Jurkat, Clone E6-1 (cell line): Measurements from ENCODE around the gene PPRC1.
A peak's percentile ranks its signal among the peaks of the same experiment; 100 is the strongest.

Experiments used
- DNase-seq: peaks from one replicate; pipeline ENCODE4 v3.0.0-alpha.2; 2011; ENCODE audit warnings: low read depth, low spot score
- H3K4me3 ChIP-seq: 2 replicates; pipeline ENCODE4 v1.5.1; 2011; ENCODE audit warnings: mild to moderate bottlenecking, low read length, control low read depth, moderate library complexity

Gene PPRC1

GRCh38 chr10:102117391-102118159 is 15.3 kb upstream of the PPRC1 start:
- H3K4me3 ChIP-seq, result peak overlapping the region; percentile 82
- DNase-seq, result peak; percentile 78

DNA sequence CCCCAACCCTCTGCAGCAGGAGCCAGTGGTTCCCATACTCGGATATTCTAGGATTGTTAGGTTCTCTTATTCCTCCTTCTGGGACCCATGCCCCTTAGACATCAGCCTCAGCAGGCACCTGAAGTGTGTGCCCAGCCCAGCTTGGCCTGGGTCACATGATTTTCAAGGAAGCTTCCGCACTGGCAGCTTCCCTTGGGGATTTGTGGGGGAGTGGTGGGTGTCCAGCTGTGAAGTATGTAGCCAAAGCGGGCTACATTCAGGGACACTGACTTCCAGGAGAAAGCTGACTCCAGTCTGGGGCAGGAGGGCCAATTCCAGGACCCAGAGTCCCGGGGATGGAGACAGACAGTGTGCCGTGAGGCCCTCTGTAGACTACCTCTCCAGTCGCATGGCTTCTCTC is 14.0 kb upstream of the PPRC1 start:
- no peak for DNase-seq
- H3K4me3 ChIP-seq, result peak overlapping the region; percentile 82

DNA sequence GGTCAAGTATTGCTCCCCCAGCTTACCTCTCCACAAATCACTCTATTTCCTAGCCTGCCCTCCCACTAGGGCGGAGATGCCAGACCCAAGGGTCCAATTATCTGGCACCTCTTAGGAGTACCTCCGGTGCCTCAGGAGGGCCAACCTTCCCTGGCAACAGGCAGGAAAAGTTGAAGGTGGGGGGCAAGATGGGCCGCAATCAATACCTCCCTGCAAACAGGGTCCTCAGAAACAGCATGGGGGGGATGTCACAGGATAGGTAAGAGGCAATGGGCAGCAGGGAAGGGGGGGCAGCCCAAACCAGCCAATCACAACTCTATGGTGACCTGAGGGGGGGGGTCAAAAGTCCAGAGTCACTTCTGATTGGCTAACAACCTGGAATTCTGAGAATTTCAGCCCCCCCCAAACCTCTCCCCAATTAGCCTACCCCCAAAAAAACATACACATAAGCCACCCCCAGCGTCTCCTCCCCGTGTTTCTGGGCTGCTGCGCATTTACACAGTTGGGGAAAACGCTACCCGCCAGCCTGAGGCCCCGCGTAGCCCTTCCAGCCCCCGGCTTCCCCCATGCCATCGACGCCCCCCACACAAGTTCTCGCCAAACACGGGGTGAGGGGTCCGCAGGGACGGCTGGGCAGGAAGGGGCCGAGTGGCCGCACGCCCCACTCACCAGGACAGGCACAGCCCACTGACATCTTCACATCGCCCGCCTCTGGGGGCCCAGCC is 13.3 kb upstream of the PPRC1 start:
- DNase-seq, result peak; percentile 57
- peak overlapping the region; percentile 82 for H3K4me3 ChIP-seq

GRCh38 chr10:102120142-102120990 is 12.5 kb upstream of the PPRC1 start, which contains the start of gene LDB1:
Gene LDB1, minus strand, starts transcription at chr10:102120368. Its CDS starts 258 bp downstream, at chr10:102120110.
- DNase-seq, result peak; percentile 54
- peak within 1 kb of the TSS; percentile 82 for H3K4me3 ChIP-seq

- H3K4me3 ChIP-seq, result peak overlapping the region; percentile 82
- DNase-seq, result no peak
Measured at GRCh38 chr10:102120991-102121738, 11.7 kb upstream of the PPRC1 start.

- no peak overlapping the region for H3K4me3 ChIP-seq
- no peak for DNase-seq
Measured at GRCh38 chr10:102121739-102122372, 11.0 kb upstream of the PPRC1 start.

DNA sequence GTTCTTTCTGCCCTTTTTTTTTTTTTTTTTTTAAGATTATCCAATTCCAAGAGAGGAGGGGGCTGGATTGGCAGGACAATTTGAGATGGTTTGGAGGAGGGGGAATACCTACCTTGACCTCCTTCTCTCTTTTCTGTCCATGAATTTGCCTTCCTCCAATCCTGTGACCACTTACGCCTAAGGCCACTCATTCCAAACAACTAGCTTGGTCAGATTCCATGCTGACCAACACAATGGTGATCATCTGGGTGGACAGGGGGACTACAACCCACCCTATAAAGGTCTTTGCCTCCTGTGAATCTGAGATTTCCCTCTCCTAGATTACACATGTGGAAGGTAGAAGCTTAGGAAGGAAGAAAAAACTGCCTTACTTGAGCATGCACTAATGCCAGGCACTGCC is 10.4 kb upstream of the PPRC1 start:
- H3K4me3 ChIP-seq, result no peak overlapping the region
- no peak for DNase-seq

- DNase-seq, result no peak
- H3K4me3 ChIP-seq, result no peak overlapping the region
Measured at GRCh38 chr10:102123223-102123622, 9.6 kb upstream of the PPRC1 start.

DNA sequence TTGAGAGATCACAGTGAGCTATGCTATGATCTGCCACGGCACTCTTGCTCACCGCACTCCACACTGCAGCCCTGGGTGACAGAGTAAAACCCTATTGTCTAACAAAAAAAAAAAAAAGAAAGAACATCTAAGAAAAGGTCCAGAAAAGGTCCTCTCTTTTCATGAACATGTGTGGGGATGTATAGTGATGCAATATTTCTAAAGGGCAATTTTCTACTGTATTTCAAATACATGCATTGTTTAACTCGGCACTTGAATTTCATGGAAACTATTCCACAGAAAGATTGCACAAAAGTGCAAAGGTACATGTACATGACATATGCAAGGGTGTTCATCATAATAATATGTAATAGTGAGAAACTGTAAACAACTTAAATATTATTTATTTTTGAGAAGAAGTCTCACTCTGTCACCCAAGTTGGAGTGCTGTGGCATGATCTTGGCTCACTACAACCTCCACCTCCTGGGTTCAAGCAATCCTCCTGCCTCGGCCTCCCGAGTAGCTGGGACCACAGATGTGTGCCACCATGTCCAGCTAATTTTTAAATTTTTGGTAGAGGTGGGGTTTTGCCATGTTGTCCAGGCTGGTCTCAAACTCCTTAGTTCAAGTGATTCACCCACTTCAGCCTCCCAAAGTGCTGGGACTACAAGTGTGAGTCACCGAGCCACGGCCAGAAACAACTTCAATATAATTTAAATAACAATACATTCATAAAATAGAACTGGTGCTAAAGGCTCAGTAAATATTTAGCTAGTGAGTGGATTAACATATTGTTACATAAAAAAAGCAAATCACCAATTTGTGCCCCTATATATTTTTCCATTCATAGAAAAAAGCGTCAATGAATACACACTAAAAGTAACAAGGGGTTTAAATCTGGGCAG is 1.3 kb upstream of the PPRC1 start:
- H3K4me3 ChIP-seq, result peak overlapping the region; percentile 76
- no peak for DNase-seq

- peak overlapping the region; percentile 76 for H3K4me3 ChIP-seq
- DNase-seq, result no peak
Measured at GRCh38 chr10:102132193-102132562, 662 bp upstream of the PPRC1 start.

DNA sequence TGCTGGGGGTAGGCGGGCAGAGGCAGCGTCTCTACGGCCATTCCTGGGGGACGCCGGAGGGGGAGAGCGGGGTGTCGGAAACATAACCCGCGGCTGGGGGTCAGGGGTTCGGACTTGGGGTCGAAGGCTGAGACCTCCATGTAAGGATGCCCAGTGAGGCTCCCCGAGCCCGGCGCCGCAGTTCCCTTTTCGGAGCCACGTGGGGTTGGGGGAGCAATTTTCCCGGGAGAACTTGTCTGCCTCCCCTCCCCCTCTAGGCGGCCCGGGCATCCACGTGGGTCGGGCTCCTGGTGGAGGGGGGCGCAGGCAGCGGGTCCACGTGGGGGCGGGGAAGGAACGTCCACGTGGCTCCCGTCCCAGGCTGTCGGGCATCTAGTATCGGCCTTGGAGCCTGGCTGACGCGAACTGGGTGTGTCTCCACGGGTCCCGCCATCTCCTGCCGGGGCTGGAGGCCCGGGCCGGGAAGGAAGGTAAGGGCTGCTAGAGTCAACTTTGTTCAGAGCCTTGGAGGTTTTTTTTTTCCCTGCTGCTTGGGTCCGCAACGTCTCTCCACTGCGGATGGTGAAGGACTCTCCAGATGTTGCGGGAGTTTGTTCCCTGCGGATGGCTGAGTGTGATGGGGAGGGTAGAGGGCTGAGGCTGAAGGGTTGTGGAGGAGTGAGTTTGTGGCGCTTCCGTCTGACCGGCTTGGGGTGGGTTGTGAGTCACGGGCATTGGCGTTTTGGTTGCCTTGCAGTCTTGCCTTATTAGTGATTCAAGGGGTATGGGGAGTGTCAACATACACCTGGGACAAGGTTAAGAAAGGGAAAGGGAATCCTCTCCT is 744 bp downstream of the PPRC1 start:
- peak overlapping the region; percentile 76 for H3K4me3 ChIP-seq
- peak; percentile 50 for DNase-seq

- H3K4me3 ChIP-seq, result peak overlapping the region; percentile 76
- no peak for DNase-seq
Measured at GRCh38 chr10:102134416-102134815, 1.6 kb downstream of the PPRC1 start.

DNA sequence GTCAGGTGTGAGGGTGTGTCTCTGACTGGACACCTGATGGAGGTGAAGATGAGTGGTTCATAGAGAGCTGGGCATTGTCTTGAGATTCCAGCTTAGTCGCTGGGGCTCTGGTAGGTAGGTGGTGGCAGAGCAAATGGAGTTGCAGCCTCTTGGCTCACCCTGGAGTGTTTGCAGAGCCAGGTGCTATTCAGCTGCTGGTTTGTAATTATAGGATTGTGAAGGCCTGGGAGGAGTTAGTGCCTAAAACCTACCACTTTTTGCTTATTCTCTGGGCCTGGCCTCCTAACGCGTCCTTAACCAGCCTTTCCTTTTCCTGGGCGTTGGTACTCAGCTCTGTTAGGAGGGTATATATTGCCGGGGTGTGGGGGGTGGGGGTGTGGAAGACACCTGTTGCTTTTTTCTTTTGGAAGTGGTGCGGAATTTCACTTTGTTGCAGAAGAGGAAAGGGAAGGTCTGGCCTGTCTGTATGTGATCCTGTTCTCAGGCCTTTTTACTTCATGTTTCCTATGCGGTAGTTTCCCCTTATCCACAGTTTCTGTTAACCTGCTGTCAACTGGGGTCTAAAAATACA is 3.2 kb downstream of the PPRC1 start:
- DNase-seq, result no peak
- no peak overlapping the region for H3K4me3 ChIP-seq

DNA sequence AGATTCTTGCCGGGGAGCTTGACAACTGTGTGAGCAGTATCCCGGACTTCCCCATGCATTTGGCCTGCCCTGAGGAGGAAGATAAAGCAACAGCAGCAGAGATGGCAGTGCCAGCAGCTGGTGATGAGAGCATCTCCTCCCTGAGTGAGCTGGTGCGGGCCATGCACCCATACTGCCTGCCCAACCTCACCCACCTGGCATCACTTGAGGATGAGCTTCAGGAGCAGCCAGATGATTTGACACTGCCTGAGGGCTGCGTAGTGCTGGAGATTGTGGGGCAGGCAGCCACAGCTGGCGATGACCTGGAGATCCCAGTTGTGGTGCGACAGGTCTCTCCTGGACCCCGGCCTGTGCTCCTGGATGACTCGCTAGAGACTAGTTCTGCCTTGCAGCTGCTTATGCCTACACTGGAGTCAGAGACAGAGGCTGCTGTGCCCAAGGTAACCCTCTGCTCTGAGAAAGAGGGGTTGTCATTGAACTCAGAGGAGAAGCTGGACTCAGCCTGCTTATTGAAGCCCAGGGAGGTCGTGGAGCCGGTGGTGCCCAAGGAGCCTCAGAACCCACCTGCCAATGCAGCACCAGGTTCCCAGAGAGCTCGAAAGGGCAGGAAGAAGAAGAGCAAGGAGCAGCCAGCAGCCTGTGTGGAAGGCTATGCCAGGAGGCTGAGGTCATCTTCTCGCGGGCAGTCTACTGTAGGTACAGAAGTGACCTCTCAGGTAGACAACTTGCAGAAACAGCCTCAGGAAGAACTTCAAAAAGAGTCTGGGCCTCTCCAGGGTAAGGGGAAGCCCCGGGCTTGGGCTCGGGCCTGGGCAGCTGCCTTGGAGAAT is 6.7 kb downstream of the PPRC1 start:
- no peak overlapping the region for H3K4me3 ChIP-seq
- DNase-seq, result no peak

- H3K4me3 ChIP-seq, result no peak overlapping the region
- no peak for DNase-seq
Measured at GRCh38 chr10:102140218-102140617, 7.4 kb downstream of the PPRC1 start.
